Gastroesophageal sphincter (tissue), 4 donors: Measurements from ENCODE around the gene SPON2. TPM values are rescaled to one million over a fixed set of nuclear protein-coding genes. Genes with fewer than 3 reads are reported as not detected.

Experiments
- ATAC-seq: fragments of 150-250 bp; one replicate; pipeline ENCODE4 v1.9.1; 2016; ENCODE audit warnings: mild to moderate bottlenecking, moderate library complexity
- H3K27ac ChIP-seq, 4 donors: fragments of 200-600 bp; sonication (generic) in 3 of 4; 1 replicate in 3 of 4; 2 replicates in 1 of 4; pipeline ENCODE4 v1.5.1; 2016 to 2019
- H3K27me3 ChIP-seq: fragments of 200-600 bp; sonication (generic); one replicate; pipeline ENCODE4 v1.5.1; 2019
- H3K36me3 ChIP-seq, 2 donors: fragments of 200-600 bp; sonication (generic); one replicate each; pipeline ENCODE4 v1.5.1; 2019; ENCODE audit warnings: control low read depth in 1 of 2
- H3K4me1 ChIP-seq, 3 donors: fragments of 200-600 bp; sonication (generic); 1 replicate in 2 of 3; 2 replicates in 1 of 3; pipeline ENCODE4 v1.5.1; 2016 to 2019; ENCODE audit warnings: control low read depth in 2 of 3
- H3K4me3 ChIP-seq, 2 donors: fragments of 200-600 bp; sonication (generic); one replicate each; pipeline ENCODE4 v1.5.1; 2019; ENCODE audit warnings: mild to moderate bottlenecking in 1 of 2, moderate library complexity in 1 of 2
- H3K9me3 ChIP-seq, 3 donors: fragments of 200-600 bp; sonication (generic); one replicate each; pipeline ENCODE4 v1.5.1; 2017 to 2019; ENCODE audit warnings: control low read depth in 2 of 3
- EP300 ChIP-seq: sonication (generic); formaldehyde crosslinking; IDR thresholded peaks from one replicate; pipeline ENCODE4 v1.6.1; 2017; ENCODE audit warnings: antibody characterized with exemption, mild to moderate bottlenecking
- POLR2A ChIP-seq, 2 donors: fragments of 450-650 bp; IDR thresholded peaks; one replicate each; pipeline ENCODE4 v1.6.1; 2017; ENCODE audit warnings: antibody characterized with exemption in 2 of 2, mild to moderate bottlenecking in 2 of 2, moderate library complexity in 1 of 2
- POLR2AphosphoS5 ChIP-seq: sonication (generic); formaldehyde crosslinking; IDR thresholded peaks from one replicate; pipeline ENCODE4 v1.6.1; 2017; ENCODE audit warnings: antibody characterized with exemption
- WGBS, 2 donors: methylation state at CpG; one replicate each; pipeline ENCODE4 v1.1.5; 2018; ENCODE audit warnings: low coverage in 1 of 2; 5-methylcytosine and 5-hydroxymethylcytosine counted together
- total RNA-seq, 4 donors: library from RNA; depleted of rRNA; stranded (reverse); fragments of >200 nt; gene quantifications; one replicate each; pipeline ENCODE4 v1.1.0, GENCODE V29; 2016
- TF ChIP-seq, protein P1 (sequence below), 4 experiments: fragments of 200-600 bp in 2 of 4; fragments of 450-650 bp in 2 of 4; sonication (generic) in 1 of 4; IDR thresholded peaks; one replicate each; pipeline ENCODE4 v1.5.1; 2017 to 2019; ENCODE audit warnings: antibody characterized with exemption in 4 of 4, mild to moderate bottlenecking in 2 of 4, moderate library complexity in 2 of 4

SPON2 gene
- total RNA-seq, 4 donors from 2014 or later: 16.3 to 72.5 (median 55.0) TPM

DNA sequence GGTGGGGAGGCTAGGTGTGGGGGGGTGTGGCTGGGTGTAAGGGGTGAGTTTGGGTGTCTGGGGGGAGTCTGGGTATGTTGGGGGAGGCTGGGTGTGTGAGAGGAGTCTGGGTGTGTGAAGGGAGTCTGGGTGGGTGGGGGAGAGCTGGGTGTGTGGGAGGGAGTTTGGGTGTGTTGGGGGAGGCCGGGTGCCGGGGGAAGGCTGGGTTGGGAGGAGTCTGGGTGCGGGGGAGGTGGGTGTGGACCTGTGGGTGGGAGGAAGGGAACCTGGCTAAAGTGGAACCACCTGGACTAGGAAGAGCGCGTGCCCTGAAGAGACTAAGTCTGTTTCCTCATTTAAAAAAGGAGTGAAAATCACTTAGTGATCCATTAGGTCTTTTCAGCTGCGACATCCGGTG is 18.3 kb downstream of the SPON2 start:
- H3K27me3 ChIP-seq: peaks cover 14% of the 10 kb centered on the region
- peaks cover 0 to 24% (median 6%) of the 10 kb centered on the region in 3 donors for H3K4me1 ChIP-seq
- H3K4me3 ChIP-seq: no peak overlapping the region
- no peak for ATAC-seq
- 66 to 68% methylated on average over 4 to 7 of the region's 7 CpGs for WGBS, 2 donors
- peaks cover 0 to 13% (median 0%) of the 10 kb centered on the region in 3 donors for H3K9me3 ChIP-seq
- no peak overlapping the region for H3K27ac ChIP-seq
- no peaks in the 10 kb centered on the region for H3K36me3 ChIP-seq
- TF ChIP-seq POLR2A (IDR thresholded peaks at IDR 0.05) (no peak), EP300 (no peak), POLR2AphosphoS5 (no peak)
- TF ChIP-seq, protein P1, sequence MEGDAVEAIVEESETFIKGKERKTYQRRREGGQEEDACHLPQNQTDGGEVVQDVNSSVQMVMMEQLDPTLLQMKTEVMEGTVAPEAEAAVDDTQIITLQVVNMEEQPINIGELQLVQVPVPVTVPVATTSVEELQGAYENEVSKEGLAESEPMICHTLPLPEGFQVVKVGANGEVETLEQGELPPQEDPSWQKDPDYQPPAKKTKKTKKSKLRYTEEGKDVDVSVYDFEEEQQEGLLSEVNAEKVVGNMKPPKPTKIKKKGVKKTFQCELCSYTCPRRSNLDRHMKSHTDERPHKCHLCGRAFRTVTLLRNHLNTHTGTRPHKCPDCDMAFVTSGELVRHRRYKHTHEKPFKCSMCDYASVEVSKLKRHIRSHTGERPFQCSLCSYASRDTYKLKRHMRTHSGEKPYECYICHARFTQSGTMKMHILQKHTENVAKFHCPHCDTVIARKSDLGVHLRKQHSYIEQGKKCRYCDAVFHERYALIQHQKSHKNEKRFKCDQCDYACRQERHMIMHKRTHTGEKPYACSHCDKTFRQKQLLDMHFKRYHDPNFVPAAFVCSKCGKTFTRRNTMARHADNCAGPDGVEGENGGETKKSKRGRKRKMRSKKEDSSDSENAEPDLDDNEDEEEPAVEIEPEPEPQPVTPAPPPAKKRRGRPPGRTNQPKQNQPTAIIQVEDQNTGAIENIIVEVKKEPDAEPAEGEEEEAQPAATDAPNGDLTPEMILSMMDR (IDR thresholded peaks at IDR 0.05): no peak

- Histone ChIP-seq H3K4me3 (no peak overlapping the region), H3K27ac (no peak overlapping the region), H3K36me3 (no peaks in the 10 kb centered on the region), H3K9me3 (peaks cover 0 to 13% (median 0%) of the 10 kb centered on the region in 3 donors), H3K27me3 (peaks cover 14% of the 10 kb centered on the region), H3K4me1 (peaks cover 0 to 24% (median 6%) of the 10 kb centered on the region in 3 donors)
- ATAC-seq: no peak
- TF ChIP-seq EP300 (no peak), POLR2AphosphoS5 (no peak), POLR2A (IDR thresholded peaks at IDR 0.05) (no peak)
- TF ChIP-seq, protein P1 (IDR thresholded peaks at IDR 0.05): no peak
- WGBS, 2 donors: 62 to 83% methylated on average over 9 to 10 of the region's 11 CpGs
Observed at GRCh38 chr4:1153567-1154090, 18.8 kb downstream of the SPON2 start.

- Histone ChIP-seq H3K9me3 (no peaks in the 10 kb centered on the region), H3K36me3 (no peaks in the 10 kb centered on the region), H3K27ac (no peak overlapping the region), H3K4me1 (peaks cover 0 to 24% (median 6%) of the 10 kb centered on the region in 3 donors), H3K27me3 (peaks cover 14% of the 10 kb centered on the region), H3K4me3 (no peak overlapping the region)
- ATAC-seq: no peak
- TF ChIP-seq, protein P1 (IDR thresholded peaks at IDR 0.05): no peak
- TF ChIP-seq POLR2A (IDR thresholded peaks at IDR 0.05): no peak
- TF ChIP-seq EP300: no peak
- no peak for TF ChIP-seq POLR2AphosphoS5
- 55 to 80% methylated on average over 3 to 5 of the region's 6 CpGs for WGBS, 2 donors
Observed at GRCh38 chr4:1152290-1152689, 20.1 kb downstream of the SPON2 start.

DNA sequence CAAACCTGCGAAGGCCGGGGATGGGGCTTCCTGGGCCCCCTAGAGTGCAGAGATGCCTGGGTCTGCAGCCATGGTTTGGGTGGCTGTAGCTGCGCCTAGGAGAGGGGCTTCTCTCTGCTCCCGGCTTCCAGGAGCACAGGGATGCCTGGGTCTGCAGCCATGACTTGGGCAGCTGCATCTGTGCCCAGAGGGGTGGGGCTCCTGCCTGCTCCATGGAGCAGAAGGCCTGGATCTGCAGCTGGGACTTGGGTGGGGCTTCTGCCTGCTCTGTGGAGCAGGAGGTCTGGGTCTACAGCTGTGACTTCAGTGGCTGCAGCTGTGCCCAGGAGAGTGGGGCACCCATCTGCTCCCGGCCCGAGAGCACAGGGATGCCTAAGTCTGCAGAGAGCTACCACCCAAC is 20.8 kb downstream of the SPON2 start:
- 88% methylated on average over 5 of the region's 6 CpGs; no CpG with 5 or more reads in 1 of the 2 donors for WGBS, 2 donors
- no peak for TF ChIP-seq EP300
- TF ChIP-seq POLR2A (IDR thresholded peaks at IDR 0.05): no peak
- no peak for TF ChIP-seq POLR2AphosphoS5
- TF ChIP-seq, protein P1 (IDR thresholded peaks at IDR 0.05): no peak
- no peak overlapping the region for H3K27ac ChIP-seq
- H3K27me3 ChIP-seq: peaks cover 14% of the 10 kb centered on the region
- H3K4me3 ChIP-seq: no peak overlapping the region
- H3K9me3 ChIP-seq: no peaks in the 10 kb centered on the region
- H3K36me3 ChIP-seq: no peaks in the 10 kb centered on the region
- no peak for ATAC-seq
- peaks cover 0 to 24% (median 6%) of the 10 kb centered on the region in 3 donors for H3K4me1 ChIP-seq

GRCh38 chr4:1150875-1151274 is 21.5 kb downstream of the SPON2 start:
- Histone ChIP-seq H3K4me1 (peaks cover 0 to 20% (median 6%) of the 10 kb centered on the region in 3 donors), H3K9me3 (no peaks in the 10 kb centered on the region), H3K4me3 (no peak overlapping the region), H3K27ac (no peak overlapping the region), H3K27me3 (peaks cover 14% of the 10 kb centered on the region), H3K36me3 (no peaks in the 10 kb centered on the region)
- no CpG with 5 or more reads among the region's 3 CpGs for WGBS, 2 donors
- no peak for ATAC-seq
- TF ChIP-seq POLR2AphosphoS5: no peak
- no peak for TF ChIP-seq POLR2A (IDR thresholded peaks at IDR 0.05)
- no peak for TF ChIP-seq EP300
- TF ChIP-seq, protein P1 (IDR thresholded peaks at IDR 0.05): no peak
